HepG2 (cell line): ENCODE results near the gene SPRN. TPM values are rescaled to one million over a fixed set of nuclear protein-coding genes. Genes with fewer than 3 reads are reported as not detected.

Experiments used
- ARID2 ChIP-seq: sonication (generic); formaldehyde crosslinking; IDR thresholded peaks from 2 replicates; pipeline ENCODE4 v1.8.1; 2022; ENCODE audit warnings: mild to moderate bottlenecking, missing genetic modification reagents, borderline replicate concordance
- ATF7 ChIP-seq, 2 experiments: fragments of 450-650 bp in 1 of 2; sonication (generic) in 1 of 2; formaldehyde crosslinking in 1 of 2; IDR thresholded peaks; 2 replicates each; pipeline versions ENCODE4 v1.4.0 to v1.6.1; 2016 to 2020; ENCODE audit warnings: antibody characterized with exemption in 1 of 2, mild to moderate bottlenecking in 1 of 2, missing genetic modification reagents in 1 of 2
- CEBPG ChIP-seq: IDR thresholded peaks from 2 replicates; pipeline ENCODE4 v1.6.1; 2016
- HES4 ChIP-seq: sonication (generic); formaldehyde crosslinking; IDR thresholded peaks from 2 replicates; pipeline ENCODE4 v1.9.0; 2021; ENCODE audit warnings: mild to moderate bottlenecking, missing genetic modification reagents, borderline replicate concordance
- MXD3 ChIP-seq: IDR thresholded peaks from 2 replicates; pipeline ENCODE4 v1.6.1; 2016; ENCODE audit warnings: mild to moderate bottlenecking, missing biosample characterization, missing genetic modification reagents
- MXD4 ChIP-seq: IDR thresholded peaks from 2 replicates; pipeline ENCODE4 v1.6.1; 2016; ENCODE audit warnings: mild to moderate bottlenecking, missing biosample characterization, missing genetic modification reagents
- NAIF1 ChIP-seq: sonication (generic); formaldehyde crosslinking; IDR thresholded peaks from 2 replicates; pipeline ENCODE4 v1.5.0; 2020; ENCODE audit warnings: mild to moderate bottlenecking, missing genetic modification reagents, borderline replicate concordance
- NFRKB ChIP-seq: fragments of 450-650 bp; IDR thresholded peaks from 2 replicates; pipeline ENCODE4 v1.6.1; 2017
- PAXIP1 ChIP-seq: sonication (generic); formaldehyde crosslinking; conservative IDR thresholded peaks from 2 replicates; pipeline ENCODE4 v1.4.0; 2020; ENCODE audit warnings: mild to moderate bottlenecking, missing genetic modification reagents, moderate library complexity
- TBX3 ChIP-seq: fragments of 450-650 bp; IDR thresholded peaks from 2 replicates; pipeline ENCODE4 v1.6.1; 2017; ENCODE audit warnings: antibody characterized with exemption, mild to moderate bottlenecking, inconsistent platforms, borderline replicate concordance
- ZBTB7B ChIP-seq: sonication (generic); formaldehyde crosslinking; IDR thresholded peaks from 2 replicates; pipeline ENCODE4 v1.4.0; 2020; ENCODE audit warnings: missing genetic modification reagents
- ZNF362 ChIP-seq: sonication (generic); formaldehyde crosslinking; IDR thresholded peaks from 2 replicates; pipeline ENCODE4 v1.4.0; 2020; ENCODE audit warnings: missing genetic modification reagents, mild to moderate bottlenecking, borderline replicate concordance
- ZXDC ChIP-seq: sonication (generic); formaldehyde crosslinking; IDR thresholded peaks from 2 replicates; pipeline ENCODE4 v1.5.0; 2020; ENCODE audit warnings: mild to moderate bottlenecking, missing genetic modification reagents
- polyA plus RNA-seq, 8 experiments: library from polyadenylated mRNA; depleted of rRNA in 3 of 8; stranded (reverse) in 7 of 8; unstranded in 1 of 8; fragments of >200 nt; fragmentation: Illumina TruSeq in 4 of 8; extraction: Trizol in 4 of 8; gene quantifications; 2 replicates each; pipeline versions ENCODE4 v1.2.1 to v1.2.3, GENCODE V29; 2011 to 2016; ENCODE audit warnings: low read depth in 4 of 8, missing spikeins in 1 of 8, mixed read lengths in 1 of 8; ENCODE audit not compliant: insufficient read depth in 1 of 8
- total RNA-seq, 5 experiments: library from RNA; depleted of rRNA; stranded (reverse); fragments of >200 nt; fragmentation: Illumina TruSeq; extraction: Trizol; gene quantifications; 2 replicates each; pipeline ENCODE4 v1.2.3, GENCODE V29; 2016; ENCODE audit warnings: low read depth in 1 of 5

Gene SPRN
- total and polyA plus RNA-seq, 2 of the 13 experiments (the other 11 are each of a cell fraction or from before 2014, with no cell fraction given): not detected

- TF ChIP-seq PAXIP1 (CRISPR knock-in tag) (peak; percentile 88), ZXDC (CRISPR knock-in tag) (no peak), NFRKB (no peak), CEBPG (CRISPR knock-in tag) (no peak), MXD4 (CRISPR knock-in tag) (peak; percentile 53; the same call in 1 of the 2 replicates), TBX3 (no peak), ZBTB7B (CRISPR knock-in tag) (no peak), ARID2 (CRISPR knock-in tag) (0 out of 2 replicates have a peak, but pooled peaks have one; percentile 45), NAIF1 (CRISPR knock-in tag) (no peak), MXD3 (CRISPR knock-in tag) (peak; percentile 18; the same call in 1 of the 2 replicates), ZNF362 (CRISPR knock-in tag) (no peak), HES4 (CRISPR knock-in tag) (0 out of 2 replicates have a peak, but pooled peaks have one; percentile 56), ATF7 (IDR thresholded peaks at IDR 0.05) (no peak), ATF7 (CRISPR knock-in tag; IDR thresholded peaks at IDR 0.05) (0 out of 2 replicates have a peak, but pooled peaks have one; percentile 40)
Measured at GRCh38 chr10:133378251-133379096, 46.0 kb downstream of the SPRN start (continued).
